ENCODE results near the gene PGRMC2.

PGRMC2 gene

DNA sequence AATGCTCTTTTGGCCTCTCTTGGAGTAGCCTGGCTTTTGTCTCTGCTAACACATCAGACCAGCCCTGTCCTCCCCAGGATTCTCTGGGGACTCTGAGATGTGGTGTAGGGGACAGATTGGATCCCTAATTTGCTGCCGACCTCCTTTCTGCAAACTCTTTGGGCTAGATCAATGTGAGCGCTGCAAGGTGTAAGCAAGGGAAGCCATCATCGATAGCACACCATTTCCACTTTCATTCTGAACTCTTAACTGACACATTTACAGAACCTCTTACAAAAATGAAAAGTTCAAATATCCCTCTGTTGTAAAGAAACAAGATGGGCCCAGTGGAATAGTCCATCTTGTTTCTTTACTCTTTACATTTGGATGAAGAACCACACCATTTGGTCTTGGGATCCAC, 46.6 kb downstream of the PGRMC2 start:
- TF ChIP-seq, protein P1, sequence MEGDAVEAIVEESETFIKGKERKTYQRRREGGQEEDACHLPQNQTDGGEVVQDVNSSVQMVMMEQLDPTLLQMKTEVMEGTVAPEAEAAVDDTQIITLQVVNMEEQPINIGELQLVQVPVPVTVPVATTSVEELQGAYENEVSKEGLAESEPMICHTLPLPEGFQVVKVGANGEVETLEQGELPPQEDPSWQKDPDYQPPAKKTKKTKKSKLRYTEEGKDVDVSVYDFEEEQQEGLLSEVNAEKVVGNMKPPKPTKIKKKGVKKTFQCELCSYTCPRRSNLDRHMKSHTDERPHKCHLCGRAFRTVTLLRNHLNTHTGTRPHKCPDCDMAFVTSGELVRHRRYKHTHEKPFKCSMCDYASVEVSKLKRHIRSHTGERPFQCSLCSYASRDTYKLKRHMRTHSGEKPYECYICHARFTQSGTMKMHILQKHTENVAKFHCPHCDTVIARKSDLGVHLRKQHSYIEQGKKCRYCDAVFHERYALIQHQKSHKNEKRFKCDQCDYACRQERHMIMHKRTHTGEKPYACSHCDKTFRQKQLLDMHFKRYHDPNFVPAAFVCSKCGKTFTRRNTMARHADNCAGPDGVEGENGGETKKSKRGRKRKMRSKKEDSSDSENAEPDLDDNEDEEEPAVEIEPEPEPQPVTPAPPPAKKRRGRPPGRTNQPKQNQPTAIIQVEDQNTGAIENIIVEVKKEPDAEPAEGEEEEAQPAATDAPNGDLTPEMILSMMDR (IDR thresholded peaks at IDR 0.05) = no peak
- TF ChIP-seq ZFX (IDR thresholded peaks at IDR 0.05; ENCODE audit: borderline replicate concordance) = no peak
- no peak overlapping the region for H3K27ac ChIP-seq

DNA sequence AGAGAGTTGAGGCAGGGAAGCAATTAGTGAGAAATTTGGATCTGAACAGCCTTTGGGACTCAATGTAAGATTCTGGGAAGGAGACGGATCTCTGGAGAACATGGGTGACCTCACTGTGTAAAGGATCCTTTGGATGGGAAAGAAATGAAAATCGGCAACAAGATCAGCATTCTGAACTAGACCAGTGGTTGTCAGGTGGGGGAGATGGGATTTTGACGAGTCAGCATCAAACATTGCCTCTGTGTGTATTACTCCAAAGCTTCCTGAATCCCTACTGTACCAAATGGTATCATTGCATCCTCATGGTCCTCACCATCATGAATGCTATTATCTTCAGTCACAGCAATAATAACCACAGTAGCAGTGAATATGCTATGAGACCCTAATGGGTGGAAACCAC, 52.8 kb downstream of the PGRMC2 start:
- TF ChIP-seq ZFX (IDR thresholded peaks at IDR 0.05; ENCODE audit: borderline replicate concordance) = no peak
- TF ChIP-seq, protein P1 (IDR thresholded peaks at IDR 0.05) = no peak
- H3K27ac ChIP-seq = no peak overlapping the region

DNA sequence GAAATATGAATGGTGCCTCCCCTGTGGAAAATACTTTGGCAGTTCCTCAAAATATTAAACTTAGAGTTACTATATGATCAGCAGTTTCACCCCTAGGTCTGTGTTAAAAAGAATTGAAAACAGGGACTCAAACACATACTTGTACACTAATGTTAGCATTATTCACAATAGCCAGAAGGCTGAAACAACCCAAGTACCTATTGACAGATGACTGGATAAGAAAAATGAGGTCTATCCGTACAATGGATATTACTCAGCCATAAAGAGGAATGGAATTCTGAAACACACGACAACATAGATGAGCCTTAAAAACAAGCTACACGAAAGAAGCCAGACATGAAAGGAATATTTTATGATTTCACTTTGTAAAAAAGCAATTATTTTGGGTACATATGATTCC, 54.9 kb downstream of the PGRMC2 start:
- TF ChIP-seq, protein P1 (IDR thresholded peaks at IDR 0.05) = no peak
- TF ChIP-seq ZFX (IDR thresholded peaks at IDR 0.05; ENCODE audit: borderline replicate concordance) = no peak
- no peak overlapping the region for H3K27ac ChIP-seq

- TF ChIP-seq, protein P1 (IDR thresholded peaks at IDR 0.05) = no peak
- TF ChIP-seq ZFX (IDR thresholded peaks at IDR 0.05; ENCODE audit: borderline replicate concordance) = no peak
- peak overlapping the region; percentile 76 for H3K27ac ChIP-seq
Measured at GRCh38 chr4:128228845-128229795, 58.5 kb downstream of the PGRMC2 start.

DNA sequence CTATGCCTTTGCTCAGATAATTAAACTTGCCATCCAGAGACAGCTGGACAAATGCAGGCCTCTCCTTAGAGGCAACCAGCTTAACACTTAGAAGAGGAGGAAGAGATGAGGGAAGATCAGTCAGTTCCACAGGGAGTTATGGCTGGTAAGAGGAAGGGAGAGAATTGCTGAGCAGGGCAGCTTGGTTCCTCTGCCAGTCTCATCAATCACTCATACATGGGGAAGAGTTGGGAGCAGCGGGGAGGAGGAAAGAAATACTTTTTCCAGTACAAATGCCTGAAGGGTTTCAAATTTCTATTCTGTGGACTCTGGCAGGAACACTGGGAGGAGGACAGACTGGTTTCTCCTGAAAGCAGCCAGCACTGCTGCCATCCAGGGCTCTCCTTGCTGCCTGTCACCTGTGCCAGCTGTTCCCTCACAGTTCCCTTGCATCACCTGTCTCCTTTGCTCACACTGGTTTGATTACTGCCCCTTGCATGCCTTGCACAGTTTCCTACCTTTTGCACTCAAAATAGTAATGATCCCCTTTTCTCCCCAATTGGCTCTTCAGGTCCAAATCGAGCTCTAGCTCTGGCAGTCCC, 59.5 kb downstream of the PGRMC2 start:
- TF ChIP-seq, protein P1 (IDR thresholded peaks at IDR 0.05) = no peak
- TF ChIP-seq ZFX (IDR thresholded peaks at IDR 0.05; ENCODE audit: borderline replicate concordance) = no peak
- H3K27ac ChIP-seq = peak overlapping the region; percentile 76

DNA sequence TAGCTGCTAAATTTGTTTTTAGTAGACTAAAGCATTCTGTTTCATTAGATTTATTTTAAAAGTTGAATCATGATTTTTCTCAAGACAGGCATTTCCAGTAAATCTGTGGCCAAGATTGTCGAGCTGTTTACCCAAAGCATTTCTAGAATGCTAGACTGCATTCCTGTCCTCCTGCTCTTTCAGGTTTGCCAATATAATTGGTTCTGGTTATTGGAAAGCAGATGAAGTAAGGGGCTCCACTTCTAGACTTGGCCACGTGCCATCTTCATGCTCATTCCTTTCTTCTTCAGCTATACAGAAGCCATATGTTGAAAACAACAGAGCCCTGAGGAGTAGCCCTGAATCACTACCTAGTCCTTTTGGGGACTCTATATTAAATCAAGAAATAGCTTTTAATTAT, 62.5 kb downstream of the PGRMC2 start:
- no peak overlapping the region for H3K27ac ChIP-seq
- TF ChIP-seq, protein P1 (IDR thresholded peaks at IDR 0.05) = no peak
- TF ChIP-seq ZFX (IDR thresholded peaks at IDR 0.05; ENCODE audit: borderline replicate concordance) = no peak

GRCh38 chr4:128221586-128221985, 66.0 kb downstream of the PGRMC2 start:
- TF ChIP-seq ZFX (IDR thresholded peaks at IDR 0.05; ENCODE audit: borderline replicate concordance) = no peak
- TF ChIP-seq, protein P1 (IDR thresholded peaks at IDR 0.05) = no peak
- no peak overlapping the region for H3K27ac ChIP-seq
